ENCODE results near the gene CNTN4. TPM values are rescaled to one million over a fixed set of nuclear protein-coding genes. Genes with fewer than 3 reads are reported as not detected.

CNTN4 gene
- total and polyA plus RNA-seq, 2 experiments from 2014 or later, result 0.91 to 4.0 TPM

- Histone ChIP-seq H2AFZ (no peak overlapping the region), H3K36me3 (ENCODE audit: insufficient read depth) (no peaks in the 10 kb centered on the region), H3K27me3 (ENCODE audit: insufficient read depth) (no peaks in the 10 kb centered on the region), H3F3A (replicated peaks; ENCODE audit: low read depth) (no peaks in the 10 kb centered on the region), H3K27ac (ENCODE audit: low read depth) (no peak overlapping the region), H3K4me3 (no peak overlapping the region), H3K79me2 (replicated peaks; ENCODE audit: insufficient read depth) (no peaks in the 10 kb centered on the region), H4K20me1 (replicated peaks; ENCODE audit: insufficient read depth) (no peaks in the 10 kb centered on the region), H3K4me2 (no peak overlapping the region), H3K9me2 (ENCODE audit: insufficient read depth) (no peaks in the 10 kb centered on the region), H3K4me1 (ENCODE audit: insufficient read depth) (no peaks in the 10 kb centered on the region)
- peaks cover 99% of the 10 kb centered on the region for H3K9me3 Mint-ChIP-seq
- H3K27me3 Mint-ChIP-seq (ENCODE audit: insufficient read depth, low read depth, poor library complexity), result no peaks in the 10 kb centered on the region
- no peak overlapping the region for H3K27ac Mint-ChIP-seq
- peaks cover 27% of the 10 kb centered on the region for H3K36me3 Mint-ChIP-seq (ENCODE audit: low read depth)
- TF ChIP-seq CREB1 (CRISPR knock-in tag; IDR thresholded peaks at IDR 0.05; ENCODE audit: low read depth) (no peak), EZH2 (IDR thresholded peaks at IDR 0.05; ENCODE audit: low read depth, unreplicated experiment) (no peak), CTCF (conservative IDR thresholded peaks at IDR 0.05; ENCODE audit: low read depth in 2 of 2) (no peak), EZH2phosphoT487 (IDR thresholded peaks at IDR 0.05; ENCODE audit: unreplicated experiment) (no peak), POLR2AphosphoS5 (IDR thresholded peaks at IDR 0.05; ENCODE audit: low read depth) (no peak), NANOG (IDR thresholded peaks at IDR 0.05; ENCODE audit: borderline replicate concordance) (no peak), ETS1 (IDR thresholded peaks at IDR 0.05) (no peak), ZNF114 (CRISPR knock-in tag; IDR thresholded peaks at IDR 0.05) (no peak), REST (IDR thresholded peaks at IDR 0.05; ENCODE audit: unreplicated experiment) (no peak), STAT1 (IDR thresholded peaks at IDR 0.05; ENCODE audit: unreplicated experiment) (no peak), ZNF462 (CRISPR knock-in tag; IDR thresholded peaks at IDR 0.05) (no peak), ZNF331 (CRISPR knock-in tag; IDR thresholded peaks at IDR 0.05; ENCODE audit: low read depth) (no peak), JUNB (IDR thresholded peaks at IDR 0.05; ENCODE audit: unreplicated experiment) (no peak)
- no peaks in the 10 kb centered on the region for H3K4me1 Mint-ChIP-seq
- no peak for DNase-seq (ENCODE audit: low spot score)
- no peak for ATAC-seq
- no peak overlapping the region for H3K4me3 Mint-ChIP-seq
These were observed 546.3 kb downstream of the CNTN4 start for GRCh38 chr3:2645001-2645400.

Measured in GM23338 (cell line).